Measurements from ENCODE around the gene ZC3H4. TPM values are rescaled to one million over a fixed set of nuclear protein-coding genes. Genes with fewer than 3 reads are reported as not detected.

The ZC3H4 gene
- total and polyA plus RNA-seq, 4 donors = 2.9 to 11.8 (median 6.3) TPM

DNA sequence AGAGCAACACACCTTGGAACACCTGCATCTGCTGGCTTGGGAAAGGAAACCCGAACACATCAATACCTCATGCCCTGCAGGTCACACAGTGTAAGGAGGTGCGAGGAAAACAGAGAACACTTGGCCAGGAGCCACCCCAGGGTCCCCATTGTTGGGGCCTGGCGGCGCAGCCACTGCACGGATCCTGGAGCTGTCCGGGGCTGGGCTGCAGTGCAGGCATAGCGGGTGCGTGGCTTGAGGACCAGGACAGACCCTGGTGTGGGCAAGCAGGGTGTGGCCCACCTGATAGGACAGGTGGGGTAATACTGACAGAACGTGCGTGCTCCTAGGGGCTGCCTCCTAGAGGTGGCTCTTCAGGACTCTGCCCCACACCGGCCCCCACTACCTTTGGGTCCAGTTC lies 48.3 kb downstream of the ZC3H4 start:
- no peaks in the 10 kb centered on the region for H3K4me1 ChIP-seq (ENCODE audit: control insufficient read depth in 4 of 4, insufficient read depth in 4 of 4, low read length in 3 of 4)
- H3K9me3 ChIP-seq (ENCODE audit: control insufficient read depth in 4 of 4, low read length in 3 of 4) = no peaks in the 10 kb centered on the region
- no peak for DNase-seq (ENCODE audit: low spot score)
- no peak overlapping the region for H3K27ac ChIP-seq (ENCODE audit: low read depth in 1 of 2, low read length in 2 of 2)
- no peaks in the 10 kb centered on the region for H3K27me3 ChIP-seq (ENCODE audit: control insufficient read depth in 4 of 4, insufficient read depth in 4 of 4, low read length in 3 of 4)
- WGBS = 93% methylated on average over 11 of the region's 11 CpGs
- H3K9ac ChIP-seq (ENCODE audit: low read depth in 1 of 2, low read length in 2 of 2) = no peak overlapping the region
- H3K36me3 ChIP-seq (ENCODE audit: control insufficient read depth in 4 of 4, insufficient read depth in 3 of 4, low read depth in 1 of 4, low read length in 3 of 4) = peaks cover 2 to 51% (median 29%) of the 10 kb centered on the region in 4 donors
- H3K4me3 ChIP-seq (ENCODE audit: low read depth in 1 of 3, low read length in 3 of 3) = no peak overlapping the region
- TF ChIP-seq RAD21 (IDR thresholded peaks at IDR 0.05) (no peak), HNF4A (conservative IDR thresholded peaks at IDR 0.05) (no peak), YY1 (IDR thresholded peaks at IDR 0.05) (no peak), FOXA2 (IDR thresholded peaks at IDR 0.05) (no peak), SP1 (IDR thresholded peaks at IDR 0.05) (no peak), RXRA (IDR thresholded peaks at IDR 0.05) (no peak), MAX (IDR thresholded peaks at IDR 0.05) (no peak), FOXA1 (IDR thresholded peaks at IDR 0.05) (no peak), TAF1 (conservative IDR thresholded peaks at IDR 0.05) (no peak), NR2F2 (IDR thresholded peaks at IDR 0.05) (no peak), GABPA (IDR thresholded peaks at IDR 0.05 in 1 of 2, conservative IDR thresholded peaks at IDR 0.05 in 1 of 2) (no peak), EGR1 (IDR thresholded peaks at IDR 0.05; ENCODE audit: low read depth in 2 of 2) (no peak), HNF4G (IDR thresholded peaks at IDR 0.05) (no peak), JUND (IDR thresholded peaks at IDR 0.05) (no peak)
- TF ChIP-seq, protein P1, sequence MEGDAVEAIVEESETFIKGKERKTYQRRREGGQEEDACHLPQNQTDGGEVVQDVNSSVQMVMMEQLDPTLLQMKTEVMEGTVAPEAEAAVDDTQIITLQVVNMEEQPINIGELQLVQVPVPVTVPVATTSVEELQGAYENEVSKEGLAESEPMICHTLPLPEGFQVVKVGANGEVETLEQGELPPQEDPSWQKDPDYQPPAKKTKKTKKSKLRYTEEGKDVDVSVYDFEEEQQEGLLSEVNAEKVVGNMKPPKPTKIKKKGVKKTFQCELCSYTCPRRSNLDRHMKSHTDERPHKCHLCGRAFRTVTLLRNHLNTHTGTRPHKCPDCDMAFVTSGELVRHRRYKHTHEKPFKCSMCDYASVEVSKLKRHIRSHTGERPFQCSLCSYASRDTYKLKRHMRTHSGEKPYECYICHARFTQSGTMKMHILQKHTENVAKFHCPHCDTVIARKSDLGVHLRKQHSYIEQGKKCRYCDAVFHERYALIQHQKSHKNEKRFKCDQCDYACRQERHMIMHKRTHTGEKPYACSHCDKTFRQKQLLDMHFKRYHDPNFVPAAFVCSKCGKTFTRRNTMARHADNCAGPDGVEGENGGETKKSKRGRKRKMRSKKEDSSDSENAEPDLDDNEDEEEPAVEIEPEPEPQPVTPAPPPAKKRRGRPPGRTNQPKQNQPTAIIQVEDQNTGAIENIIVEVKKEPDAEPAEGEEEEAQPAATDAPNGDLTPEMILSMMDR (IDR thresholded peaks at IDR 0.05; ENCODE audit: low read depth, low read length, missing input control) = no peak
- TF ChIP-seq, protein P2, sequence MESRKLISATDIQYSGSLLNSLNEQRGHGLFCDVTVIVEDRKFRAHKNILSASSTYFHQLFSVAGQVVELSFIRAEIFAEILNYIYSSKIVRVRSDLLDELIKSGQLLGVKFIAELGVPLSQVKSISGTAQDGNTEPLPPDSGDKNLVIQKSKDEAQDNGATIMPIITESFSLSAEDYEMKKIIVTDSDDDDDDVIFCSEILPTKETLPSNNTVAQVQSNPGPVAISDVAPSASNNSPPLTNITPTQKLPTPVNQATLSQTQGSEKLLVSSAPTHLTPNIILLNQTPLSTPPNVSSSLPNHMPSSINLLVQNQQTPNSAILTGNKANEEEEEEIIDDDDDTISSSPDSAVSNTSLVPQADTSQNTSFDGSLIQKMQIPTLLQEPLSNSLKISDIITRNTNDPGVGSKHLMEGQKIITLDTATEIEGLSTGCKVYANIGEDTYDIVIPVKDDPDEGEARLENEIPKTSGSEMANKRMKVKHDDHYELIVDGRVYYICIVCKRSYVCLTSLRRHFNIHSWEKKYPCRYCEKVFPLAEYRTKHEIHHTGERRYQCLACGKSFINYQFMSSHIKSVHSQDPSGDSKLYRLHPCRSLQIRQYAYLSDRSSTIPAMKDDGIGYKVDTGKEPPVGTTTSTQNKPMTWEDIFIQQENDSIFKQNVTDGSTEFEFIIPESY (IDR thresholded peaks at IDR 0.05) = no peak
- TF ChIP-seq, protein P3, sequence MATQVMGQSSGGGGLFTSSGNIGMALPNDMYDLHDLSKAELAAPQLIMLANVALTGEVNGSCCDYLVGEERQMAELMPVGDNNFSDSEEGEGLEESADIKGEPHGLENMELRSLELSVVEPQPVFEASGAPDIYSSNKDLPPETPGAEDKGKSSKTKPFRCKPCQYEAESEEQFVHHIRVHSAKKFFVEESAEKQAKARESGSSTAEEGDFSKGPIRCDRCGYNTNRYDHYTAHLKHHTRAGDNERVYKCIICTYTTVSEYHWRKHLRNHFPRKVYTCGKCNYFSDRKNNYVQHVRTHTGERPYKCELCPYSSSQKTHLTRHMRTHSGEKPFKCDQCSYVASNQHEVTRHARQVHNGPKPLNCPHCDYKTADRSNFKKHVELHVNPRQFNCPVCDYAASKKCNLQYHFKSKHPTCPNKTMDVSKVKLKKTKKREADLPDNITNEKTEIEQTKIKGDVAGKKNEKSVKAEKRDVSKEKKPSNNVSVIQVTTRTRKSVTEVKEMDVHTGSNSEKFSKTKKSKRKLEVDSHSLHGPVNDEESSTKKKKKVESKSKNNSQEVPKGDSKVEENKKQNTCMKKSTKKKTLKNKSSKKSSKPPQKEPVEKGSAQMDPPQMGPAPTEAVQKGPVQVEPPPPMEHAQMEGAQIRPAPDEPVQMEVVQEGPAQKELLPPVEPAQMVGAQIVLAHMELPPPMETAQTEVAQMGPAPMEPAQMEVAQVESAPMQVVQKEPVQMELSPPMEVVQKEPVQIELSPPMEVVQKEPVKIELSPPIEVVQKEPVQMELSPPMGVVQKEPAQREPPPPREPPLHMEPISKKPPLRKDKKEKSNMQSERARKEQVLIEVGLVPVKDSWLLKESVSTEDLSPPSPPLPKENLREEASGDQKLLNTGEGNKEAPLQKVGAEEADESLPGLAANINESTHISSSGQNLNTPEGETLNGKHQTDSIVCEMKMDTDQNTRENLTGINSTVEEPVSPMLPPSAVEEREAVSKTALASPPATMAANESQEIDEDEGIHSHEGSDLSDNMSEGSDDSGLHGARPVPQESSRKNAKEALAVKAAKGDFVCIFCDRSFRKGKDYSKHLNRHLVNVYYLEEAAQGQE (IDR thresholded peaks at IDR 0.05) = no peak

DNA sequence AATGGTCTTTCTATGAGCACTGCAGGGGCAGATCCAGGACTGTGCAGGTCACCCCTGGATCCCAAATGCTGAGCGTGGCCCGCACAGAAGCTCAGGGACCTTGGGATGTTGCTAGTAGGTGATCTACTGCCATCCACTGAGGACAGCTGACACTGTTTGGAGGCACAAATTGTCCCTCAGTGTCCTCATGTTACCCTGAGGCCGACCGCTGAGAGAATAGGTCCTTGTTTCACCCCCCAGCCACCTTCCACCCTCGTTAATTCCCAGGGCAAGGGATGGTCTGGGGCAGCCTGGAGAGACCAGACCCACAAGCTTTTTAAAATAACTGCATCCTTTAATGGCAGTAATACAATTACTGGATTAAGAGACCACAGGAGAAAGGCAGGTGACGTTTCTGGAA lies 49.7 kb downstream of the ZC3H4 start:
- Histone ChIP-seq H3K4me1 (ENCODE audit: control insufficient read depth in 4 of 4, insufficient read depth in 4 of 4, low read length in 3 of 4) (no peaks in the 10 kb centered on the region), H3K9me3 (ENCODE audit: control insufficient read depth in 4 of 4, low read length in 3 of 4) (no peaks in the 10 kb centered on the region), H3K4me3 (ENCODE audit: low read depth in 1 of 3, low read length in 3 of 3) (no peak overlapping the region), H3K27me3 (ENCODE audit: control insufficient read depth in 4 of 4, insufficient read depth in 4 of 4, low read length in 3 of 4) (no peaks in the 10 kb centered on the region), H3K27ac (ENCODE audit: low read depth in 1 of 2, low read length in 2 of 2) (no peak overlapping the region), H3K9ac (ENCODE audit: low read depth in 1 of 2, low read length in 2 of 2) (no peak overlapping the region), H3K36me3 (ENCODE audit: control insufficient read depth in 4 of 4, insufficient read depth in 3 of 4, low read depth in 1 of 4, low read length in 3 of 4) (peaks cover 2 to 37% (median 22%) of the 10 kb centered on the region in 4 donors)
- WGBS = 91% methylated on average over 6 of the region's 6 CpGs
- no peak for TF ChIP-seq FOXA2 (IDR thresholded peaks at IDR 0.05)
- no peak for DNase-seq (ENCODE audit: low spot score)

Data from liver (tissue), 9 donors.